ENCODE data around the gene DLG5. TPM values are rescaled to one million over a fixed set of nuclear protein-coding genes. Genes with fewer than 3 reads are reported as not detected.

Gene DLG5
- total and polyA plus RNA-seq, 2 donors (not counting 1 experiment from before 2014, with no cell fraction given): 0.51 to 0.54 TPM

GRCh38 chr10:77794256-77795142 lies 132.1 kb downstream of the DLG5 start:
- Histone ChIP-seq H3K4me3 (ENCODE audit: control extremely low read depth in 1 of 5, extremely low read depth in 1 of 5, insufficient read depth in 1 of 5, low read depth in 2 of 5, low read length in 4 of 5) (no peak overlapping the region), H3K9me3 (ENCODE audit: control extremely low read depth in 1 of 3, control insufficient read depth in 2 of 3, insufficient read depth in 1 of 3, low read length in 2 of 3) (no peaks in the 10 kb centered on the region), H2AFZ (ENCODE audit: insufficient read depth, low read depth, low read length, poor library complexity, severe bottlenecking) (no peak overlapping the region), H3K36me3 (replicated peaks in 1 of 2; ENCODE audit: control extremely low read depth in 1 of 2, control insufficient read depth in 1 of 2, extremely low read depth in 1 of 2, insufficient read depth in 2 of 2, low read length in 1 of 2) (no peaks in the 10 kb centered on the region), H3K79me2 (ENCODE audit: control insufficient read depth, insufficient read depth, low read length) (no peaks in the 10 kb centered on the region), H3K9ac (ENCODE audit: low read length) (no peak overlapping the region), H3K4me1 (ENCODE audit: control insufficient read depth in 2 of 2, insufficient read depth in 2 of 2, low read length in 2 of 2) (no peaks in the 10 kb centered on the region), H4K20me1 (ENCODE audit: control insufficient read depth, insufficient read depth, low read length, poor library complexity, severe bottlenecking) (no peaks in the 10 kb centered on the region), H3K27me3 (replicated peaks in 1 of 4; ENCODE audit: control extremely low read depth in 1 of 4, control insufficient read depth in 3 of 4, insufficient read depth in 4 of 4, low read length in 3 of 4) (no peaks in the 10 kb centered on the region), H3K4me2 (replicated peaks; ENCODE audit: low read depth, low read length, poor library complexity, severe bottlenecking) (no peak overlapping the region), H3K27ac (ENCODE audit: low read length in 2 of 2) (no peak overlapping the region)
- DNase-seq (no peak), ATAC-seq (ENCODE audit: low read depth) (no peak)
- CTCF ChIA-PET: no interaction called here
- no peak for TF ChIP-seq EZH2 (IDR thresholded peaks at IDR 0.05; ENCODE audit: borderline replicate concordance, insufficient read depth, low read depth, low read length, poor library complexity, severe bottlenecking)
- TF ChIP-seq, protein P1, sequence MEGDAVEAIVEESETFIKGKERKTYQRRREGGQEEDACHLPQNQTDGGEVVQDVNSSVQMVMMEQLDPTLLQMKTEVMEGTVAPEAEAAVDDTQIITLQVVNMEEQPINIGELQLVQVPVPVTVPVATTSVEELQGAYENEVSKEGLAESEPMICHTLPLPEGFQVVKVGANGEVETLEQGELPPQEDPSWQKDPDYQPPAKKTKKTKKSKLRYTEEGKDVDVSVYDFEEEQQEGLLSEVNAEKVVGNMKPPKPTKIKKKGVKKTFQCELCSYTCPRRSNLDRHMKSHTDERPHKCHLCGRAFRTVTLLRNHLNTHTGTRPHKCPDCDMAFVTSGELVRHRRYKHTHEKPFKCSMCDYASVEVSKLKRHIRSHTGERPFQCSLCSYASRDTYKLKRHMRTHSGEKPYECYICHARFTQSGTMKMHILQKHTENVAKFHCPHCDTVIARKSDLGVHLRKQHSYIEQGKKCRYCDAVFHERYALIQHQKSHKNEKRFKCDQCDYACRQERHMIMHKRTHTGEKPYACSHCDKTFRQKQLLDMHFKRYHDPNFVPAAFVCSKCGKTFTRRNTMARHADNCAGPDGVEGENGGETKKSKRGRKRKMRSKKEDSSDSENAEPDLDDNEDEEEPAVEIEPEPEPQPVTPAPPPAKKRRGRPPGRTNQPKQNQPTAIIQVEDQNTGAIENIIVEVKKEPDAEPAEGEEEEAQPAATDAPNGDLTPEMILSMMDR (IDR thresholded peaks at IDR 0.05): no peak
- H3K27ac Mint-ChIP-seq: no peak overlapping the region
- H3K9me3 Mint-ChIP-seq (ENCODE audit: insufficient read depth): no peaks in the 10 kb centered on the region
- no peaks in the 10 kb centered on the region for H3K27me3 Mint-ChIP-seq
- WGBS (ENCODE audit: insufficient coverage): 95% methylated on average over 19 of the region's 23 CpGs
- intact Hi-C loops (cut with micrococcal nuclease): no loop called here
- no peak overlapping the region for H3K4me3 Mint-ChIP-seq
- POLR2A ChIA-PET: no interaction called here
- H3K4me1 Mint-ChIP-seq: no peaks in the 10 kb centered on the region

GRCh38 chr10:77793831-77794230 lies 132.7 kb downstream of the DLG5 start:
- DNase-seq (no peak), ATAC-seq (ENCODE audit: low read depth) (no peak)
- Histone ChIP-seq H3K79me2 (ENCODE audit: control insufficient read depth, insufficient read depth, low read length) (no peaks in the 10 kb centered on the region), H3K27me3 (replicated peaks in 1 of 4; ENCODE audit: control extremely low read depth in 1 of 4, control insufficient read depth in 3 of 4, insufficient read depth in 4 of 4, low read length in 3 of 4) (no peaks in the 10 kb centered on the region), H4K20me1 (ENCODE audit: control insufficient read depth, insufficient read depth, low read length, poor library complexity, severe bottlenecking) (no peaks in the 10 kb centered on the region), H3K4me3 (ENCODE audit: control extremely low read depth in 1 of 5, extremely low read depth in 1 of 5, insufficient read depth in 1 of 5, low read depth in 2 of 5, low read length in 4 of 5) (no peak overlapping the region), H3K4me1 (ENCODE audit: control insufficient read depth in 2 of 2, insufficient read depth in 2 of 2, low read length in 2 of 2) (no peaks in the 10 kb centered on the region), H3K27ac (ENCODE audit: low read length in 2 of 2) (no peak overlapping the region), H3K9me3 (ENCODE audit: control extremely low read depth in 1 of 3, control insufficient read depth in 2 of 3, insufficient read depth in 1 of 3, low read length in 2 of 3) (no peaks in the 10 kb centered on the region), H3K9ac (ENCODE audit: low read length) (no peak overlapping the region), H3K36me3 (replicated peaks in 1 of 2; ENCODE audit: control extremely low read depth in 1 of 2, control insufficient read depth in 1 of 2, extremely low read depth in 1 of 2, insufficient read depth in 2 of 2, low read length in 1 of 2) (no peaks in the 10 kb centered on the region), H3K4me2 (replicated peaks; ENCODE audit: low read depth, low read length, poor library complexity, severe bottlenecking) (no peak overlapping the region), H2AFZ (ENCODE audit: insufficient read depth, low read depth, low read length, poor library complexity, severe bottlenecking) (no peak overlapping the region)
- intact Hi-C loops (cut with micrococcal nuclease): no loop called here
- ChIA-PET CTCF (no interaction called here), POLR2A (no interaction called here)
- no peaks in the 10 kb centered on the region for H3K4me1 Mint-ChIP-seq
- WGBS (ENCODE audit: insufficient coverage): 83% methylated on average over 7 of the region's 7 CpGs
- TF ChIP-seq, protein P1 (IDR thresholded peaks at IDR 0.05): no peak
- no peak for TF ChIP-seq EZH2 (IDR thresholded peaks at IDR 0.05; ENCODE audit: borderline replicate concordance, insufficient read depth, low read depth, low read length, poor library complexity, severe bottlenecking)
- no peaks in the 10 kb centered on the region for H3K27me3 Mint-ChIP-seq
- no peak overlapping the region for H3K27ac Mint-ChIP-seq
- H3K9me3 Mint-ChIP-seq (ENCODE audit: insufficient read depth): no peaks in the 10 kb centered on the region
- H3K4me3 Mint-ChIP-seq: no peak overlapping the region
